Tibial nerve (tissue), 4 donors: ENCODE data around the gene PKP4.

ENCODE experiments used
- CTCF ChIP-seq, 5 experiments: fragments of 200-600 bp in 3 of 5; fragments of 450-650 bp in 2 of 5; sonication (generic) in 3 of 5; IDR thresholded peaks; one replicate each; pipeline ENCODE4 v1.5.1; 2016 to 2019; ENCODE audit warnings: antibody characterized with exemption in 5 of 5, mild to moderate bottlenecking in 3 of 5, moderate library complexity in 2 of 5
- EP300 ChIP-seq, 2 donors: sonication (generic); formaldehyde crosslinking; IDR thresholded peaks; one replicate each; pipeline ENCODE4 v1.6.1; 2017; ENCODE audit warnings: antibody characterized with exemption in 2 of 2, mild to moderate bottlenecking in 1 of 2
- POLR2A ChIP-seq, 2 donors: fragments of 450-650 bp; IDR thresholded peaks; one replicate each; pipeline ENCODE4 v1.6.1; 2017; ENCODE audit warnings: antibody characterized with exemption in 2 of 2, mild to moderate bottlenecking in 2 of 2, moderate library complexity in 2 of 2

GRCh38 chr2:158561054-158561453 is 104.3 kb downstream of the PKP4 start:
- TF ChIP-seq CTCF (IDR thresholded peaks at IDR 0.05): no peak
- no peak for TF ChIP-seq EP300 (IDR thresholded peaks at IDR 0.05)
- no peak for TF ChIP-seq POLR2A (IDR thresholded peaks at IDR 0.05)
